Medulla oblongata (tissue), 1 donor: Measurements from ENCODE around the gene LRP3.
A peak's percentile ranks its signal among the peaks of the same experiment; 100 is the strongest.
"Not testable (repeated sequence)": the region's sequence is repeated elsewhere in the genome, so short reads cannot be mapped to it uniquely, and the experiment has no call there.

ENCODE experiments used
- DNase-seq: peaks from one replicate; pipeline ENCODE4 v3.0.0-alpha.2; 2015; ENCODE audit errors: extremely low spot score

LRP3 gene

DNA sequence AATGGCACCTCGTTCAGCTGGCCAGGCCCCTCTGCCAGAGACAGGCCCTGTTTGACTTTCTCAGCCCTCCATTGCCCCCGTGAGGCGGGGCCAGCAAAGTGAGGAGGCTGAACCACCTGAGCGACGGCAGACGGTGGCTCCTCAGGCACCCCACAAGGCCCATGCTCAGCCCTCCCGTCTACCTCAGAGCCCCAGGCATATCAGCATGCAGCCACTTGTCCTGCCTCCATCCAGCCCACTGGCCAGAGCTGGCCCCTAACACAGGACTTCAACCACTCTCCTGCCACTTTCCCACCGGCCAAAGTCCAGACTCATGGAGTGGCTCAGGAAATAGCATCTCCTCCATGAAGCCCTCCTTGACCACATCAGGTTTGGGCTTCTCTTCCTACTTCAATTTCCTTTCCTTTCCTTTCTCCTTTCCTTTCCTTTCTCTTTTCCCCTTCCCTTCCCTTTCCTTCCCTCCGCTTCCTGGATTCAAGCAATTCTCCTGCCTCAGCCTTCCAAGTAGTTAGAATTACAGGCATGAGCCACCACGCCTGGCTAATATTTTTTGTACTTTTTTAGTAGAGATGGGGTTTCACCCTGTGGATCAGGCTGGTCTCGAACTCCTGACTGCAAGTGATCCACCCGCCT is 22.2 kb downstream of the LRP3 start:
- DNase-seq, result no peak

DNA sequence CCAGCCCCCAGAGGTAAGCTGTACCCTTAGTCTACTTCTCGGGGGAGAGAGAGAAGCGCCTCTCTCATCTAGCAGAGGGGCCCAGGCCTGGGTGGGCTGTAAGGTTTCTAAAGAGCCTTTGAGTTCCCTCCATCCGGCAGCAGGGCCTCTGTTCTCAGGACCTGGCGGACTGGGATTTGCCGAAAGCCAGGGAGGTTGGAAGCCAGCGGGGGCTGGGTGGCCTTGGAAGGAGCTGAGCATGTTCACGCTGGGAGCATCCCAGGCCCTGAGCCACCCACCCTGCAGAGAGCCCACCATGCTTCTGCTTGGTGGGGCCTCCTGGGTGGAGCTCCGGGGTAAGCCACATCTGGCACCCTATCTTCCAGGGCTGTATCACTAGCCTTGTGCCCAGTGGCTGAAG is 23.8 kb downstream of the LRP3 start:
- DNase-seq, result no peak

DNA sequence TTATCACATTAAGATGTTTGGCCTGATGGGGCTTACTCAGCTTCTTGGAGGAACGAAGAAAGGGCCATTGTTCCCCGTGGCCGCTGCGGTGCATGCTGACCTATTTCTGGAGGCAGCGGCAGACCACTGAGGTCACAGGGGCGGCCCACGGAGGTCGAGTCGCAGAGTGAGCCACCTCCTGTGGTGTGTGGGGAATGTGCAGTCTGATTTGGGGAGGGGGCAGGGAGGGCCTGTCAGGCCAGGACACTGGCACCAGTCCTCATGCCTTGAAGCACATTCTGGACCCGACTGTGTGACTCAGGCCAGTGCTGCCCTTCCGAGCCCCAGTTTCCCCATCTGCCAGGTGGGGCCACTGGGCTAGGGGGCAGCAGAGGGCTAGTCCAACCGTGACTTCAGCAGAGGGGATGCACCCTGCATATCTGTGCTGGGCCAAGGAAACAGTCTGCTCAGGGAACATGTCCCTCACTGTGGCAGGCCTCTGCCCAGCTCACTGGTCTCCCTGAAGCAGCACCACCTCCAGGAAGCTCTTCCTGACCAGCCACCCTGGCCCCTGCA is 25.2 kb downstream of the LRP3 start:
- no peak for DNase-seq

DNA sequence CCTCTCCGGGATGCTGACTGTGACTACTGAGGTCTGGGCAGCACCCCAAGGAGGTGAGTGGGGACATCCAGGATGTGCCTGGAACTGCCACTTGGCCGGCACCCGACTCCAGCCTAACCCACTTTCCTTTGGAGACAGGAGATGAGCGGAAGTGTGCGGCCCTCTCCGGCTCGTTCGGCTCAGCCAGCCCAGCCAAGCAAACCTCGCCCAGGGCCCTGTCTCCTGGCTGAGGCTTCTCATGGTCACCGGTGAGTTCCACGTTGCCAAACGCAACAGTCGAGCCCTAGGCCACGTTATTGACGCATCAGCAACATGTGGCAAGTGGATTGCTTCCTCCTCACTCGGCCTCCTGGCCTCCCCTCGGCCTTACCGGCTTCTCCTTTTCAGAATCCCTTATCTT is 26.0 kb downstream of the LRP3 start:
- DNase-seq, result no peak

DNA sequence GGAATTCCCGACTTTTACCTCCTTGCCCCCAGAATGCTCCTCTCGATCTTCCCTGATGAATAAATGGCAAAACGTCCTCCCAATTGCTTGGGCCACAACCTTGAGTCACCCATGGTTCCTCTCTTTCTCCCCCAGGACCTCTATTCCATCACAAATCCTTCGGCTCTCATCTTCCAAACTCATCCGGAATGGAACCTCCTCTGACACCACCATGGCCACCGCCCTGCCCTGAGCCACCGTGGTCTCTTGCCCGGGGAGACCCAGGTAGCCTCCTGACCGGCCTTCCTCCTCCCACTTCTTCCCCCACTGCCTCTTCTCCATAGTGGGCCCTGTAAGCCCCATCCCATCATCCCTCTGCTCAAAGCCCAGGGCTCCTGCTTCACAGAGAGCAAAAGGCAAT is 26.6 kb downstream of the LRP3 start:
- DNase-seq, result no peak

DNA sequence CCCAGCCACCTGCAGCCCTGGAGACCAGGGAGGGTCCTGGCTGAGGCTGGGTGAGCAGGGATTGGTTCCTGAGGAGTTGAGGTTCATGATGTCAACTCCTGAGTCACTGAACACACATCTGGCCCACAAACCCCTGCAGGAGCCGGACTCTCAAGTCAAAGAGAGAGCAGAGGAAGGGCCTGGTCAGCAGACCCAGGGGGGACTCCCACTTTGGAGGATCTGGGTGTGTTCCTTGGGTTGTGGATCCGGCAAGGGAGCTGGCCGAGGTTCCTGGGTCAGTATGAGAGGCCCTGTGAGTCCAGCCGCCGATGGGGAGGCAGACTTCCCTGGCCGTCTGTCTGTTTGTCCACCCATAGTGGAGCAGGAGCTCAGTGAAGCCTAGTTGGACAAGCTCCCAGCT is 27.5 kb downstream of the LRP3 start:
- DNase-seq, result no peak

DNA sequence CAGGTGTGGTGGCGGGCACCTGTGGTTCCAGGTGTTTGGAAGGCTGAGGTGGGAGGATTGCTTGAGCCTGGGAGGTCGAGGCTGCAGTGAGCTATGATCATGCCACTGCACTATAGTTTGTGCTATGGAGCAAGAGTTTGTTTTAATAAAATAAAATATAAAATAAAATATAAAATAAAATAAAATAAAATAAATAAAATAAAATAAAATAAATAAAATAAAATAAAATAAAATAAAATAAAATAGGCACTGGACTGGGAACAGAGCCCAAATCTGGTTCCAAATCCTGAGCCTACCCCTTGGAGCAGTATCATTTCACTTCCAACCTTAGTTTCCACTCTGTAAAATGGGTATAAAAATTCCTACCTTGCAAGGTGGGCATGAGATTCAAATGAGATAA is 28.1 kb downstream of the LRP3 start:
- DNase-seq, result not testable (repeated sequence)

DNA sequence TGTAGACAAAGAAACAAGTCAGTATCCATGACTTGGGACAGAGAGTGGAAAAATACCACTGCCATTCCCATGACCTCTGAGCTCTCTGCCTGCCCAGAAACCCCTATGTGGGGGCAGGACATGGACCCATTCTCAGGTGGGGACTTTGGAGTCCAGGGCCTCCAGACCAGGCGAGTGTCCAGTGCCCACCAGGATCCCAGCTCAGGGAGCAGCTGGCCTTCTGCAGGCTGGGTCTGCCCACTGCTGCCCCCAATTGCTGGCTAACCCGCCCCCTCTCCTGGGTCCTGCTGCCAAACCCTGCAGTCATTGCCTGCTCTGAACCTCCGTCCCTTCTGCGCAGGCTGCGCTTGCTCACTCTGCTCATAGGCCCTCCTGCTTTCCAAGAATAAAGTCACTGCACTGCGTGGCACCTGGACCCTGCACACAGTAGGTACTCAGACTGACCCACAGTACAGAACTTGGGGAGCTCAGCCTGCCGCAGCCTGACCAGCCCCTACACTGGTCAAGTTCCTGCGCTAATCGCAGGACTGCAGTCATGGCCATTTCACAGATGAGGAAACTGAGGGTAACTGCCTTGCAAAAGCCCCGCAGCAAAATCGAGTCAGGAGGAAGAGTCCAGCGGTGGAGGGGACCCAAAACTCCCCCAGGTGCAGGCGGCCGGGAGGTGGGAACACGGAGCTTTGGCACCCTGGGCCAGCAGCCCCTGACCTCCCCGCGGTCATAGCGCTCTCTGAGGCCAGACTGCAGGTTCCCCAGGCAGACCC is 30.7 kb downstream of the LRP3 start:
- no peak for DNase-seq

DNA sequence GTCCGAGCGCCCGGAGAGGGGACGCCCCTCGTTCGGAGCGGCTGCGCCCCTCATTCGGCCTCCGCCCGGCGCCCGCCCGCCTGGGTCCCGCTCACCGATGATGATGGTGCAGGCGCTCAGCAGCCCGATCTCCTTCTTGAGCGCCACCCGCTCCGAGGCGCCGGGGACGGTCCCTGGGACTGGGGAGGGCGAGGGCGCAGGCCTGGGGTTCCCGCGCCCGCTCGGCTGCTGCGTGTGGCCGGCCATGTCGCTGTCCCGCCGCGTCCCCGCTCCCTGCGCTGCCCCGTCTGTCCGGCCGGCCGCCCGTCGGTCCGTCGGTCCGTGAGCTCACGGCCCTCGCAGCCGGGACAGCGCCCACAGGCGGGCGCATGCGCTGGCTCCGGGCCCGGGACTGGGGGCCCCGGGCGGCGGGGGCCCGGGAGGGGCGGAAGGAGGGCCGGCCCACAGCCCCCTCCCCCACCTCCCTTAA is 31.4 kb downstream of the LRP3 start, which contains the start of gene SLC7A10:
Gene SLC7A10, minus strand, starts transcription at position 393 of the 469 bp plus-strand sequence. Its CDS starts 147 bp downstream, at position 246.
- no peak for DNase-seq

DNA sequence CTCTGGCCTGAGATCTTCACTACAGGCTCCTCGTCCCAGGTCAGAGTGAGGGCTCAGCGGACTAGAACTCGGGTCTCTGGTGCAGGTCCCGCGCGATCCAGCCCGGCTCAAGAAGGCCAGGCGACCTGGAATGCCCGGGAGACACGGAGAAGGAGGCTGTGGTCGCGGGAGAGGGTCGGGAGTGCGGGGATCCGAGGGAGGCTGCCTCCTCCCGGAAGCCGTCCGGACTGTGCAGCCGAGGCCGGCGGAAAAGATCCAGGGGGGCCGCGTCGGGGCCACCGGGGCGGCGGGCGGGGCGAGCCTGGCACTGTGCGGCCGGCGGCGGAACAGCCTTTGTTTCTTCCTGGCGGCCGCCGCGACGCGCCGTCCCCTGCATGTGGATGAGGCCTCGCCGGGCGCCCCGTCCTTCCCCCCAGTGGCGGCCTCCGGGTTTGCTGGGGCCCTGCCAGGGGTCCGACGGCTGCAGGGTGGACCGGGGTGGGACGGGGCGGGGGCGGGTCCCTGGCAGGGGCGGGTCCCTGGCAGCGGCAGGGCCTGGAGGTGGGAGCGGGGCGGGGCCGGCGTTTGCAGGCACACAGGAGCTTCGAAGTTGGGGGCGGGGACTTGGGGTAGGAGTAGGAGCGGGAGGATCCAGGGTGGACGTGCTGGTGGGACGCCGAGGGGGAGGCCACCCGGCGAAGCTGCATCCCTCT is 32.6 kb downstream of the LRP3 start:
- DNase-seq, result no peak

DNA sequence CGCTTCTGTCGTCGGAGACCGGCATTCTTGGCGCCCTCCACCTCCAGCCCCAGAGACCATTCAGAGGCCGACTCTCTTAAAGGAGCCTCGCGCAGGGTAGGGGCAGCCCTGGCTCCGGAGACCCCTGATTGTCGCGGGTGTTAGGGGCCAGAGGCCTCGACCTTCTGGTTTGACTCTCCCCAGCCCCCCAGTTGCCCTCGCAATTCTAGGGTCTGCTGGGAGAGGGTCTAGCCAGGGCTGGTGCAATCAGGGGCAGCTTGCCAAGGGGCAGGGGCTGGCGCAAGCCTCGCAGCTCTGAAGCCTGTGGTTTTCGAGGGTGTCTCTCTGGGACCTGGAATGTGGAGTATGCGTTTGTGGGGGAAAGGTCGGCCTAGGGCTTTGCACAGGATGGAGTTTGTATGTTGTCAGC is 33.1 kb downstream of the LRP3 start:
- no peak for DNase-seq

DNA sequence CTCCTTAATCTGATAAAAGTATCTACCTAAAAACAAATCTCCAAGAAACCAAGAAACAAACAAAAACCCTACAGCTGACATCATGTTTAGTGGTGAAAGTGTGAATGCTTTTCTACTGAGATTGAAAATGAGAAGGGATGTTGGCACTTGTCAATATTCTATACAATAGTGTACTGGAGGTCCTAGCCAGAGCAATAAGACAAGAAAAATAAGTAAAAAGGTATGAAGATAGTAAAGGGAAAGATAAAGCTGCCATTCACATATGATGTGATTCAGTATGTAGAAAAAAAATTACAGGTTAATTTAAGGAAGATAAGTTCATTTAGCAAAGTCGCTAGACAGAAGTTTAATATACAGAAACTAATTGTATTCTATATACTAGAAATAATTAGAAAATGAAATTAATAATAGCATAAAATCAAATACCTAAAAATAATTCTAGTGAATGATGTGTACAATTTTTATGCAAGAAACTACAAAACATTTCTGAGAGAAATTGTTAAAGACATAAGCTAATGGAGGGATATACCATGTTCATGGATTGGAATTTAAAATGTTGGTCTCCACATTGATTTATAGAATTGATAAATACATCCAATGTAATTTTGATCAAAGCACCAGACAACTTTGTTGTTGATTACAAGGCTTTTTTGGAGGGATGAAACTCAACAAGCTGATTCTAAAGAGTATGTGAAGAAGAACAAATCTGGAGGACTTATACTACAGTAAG is 33.9 kb downstream of the LRP3 start:
- DNase-seq, result no peak

DNA sequence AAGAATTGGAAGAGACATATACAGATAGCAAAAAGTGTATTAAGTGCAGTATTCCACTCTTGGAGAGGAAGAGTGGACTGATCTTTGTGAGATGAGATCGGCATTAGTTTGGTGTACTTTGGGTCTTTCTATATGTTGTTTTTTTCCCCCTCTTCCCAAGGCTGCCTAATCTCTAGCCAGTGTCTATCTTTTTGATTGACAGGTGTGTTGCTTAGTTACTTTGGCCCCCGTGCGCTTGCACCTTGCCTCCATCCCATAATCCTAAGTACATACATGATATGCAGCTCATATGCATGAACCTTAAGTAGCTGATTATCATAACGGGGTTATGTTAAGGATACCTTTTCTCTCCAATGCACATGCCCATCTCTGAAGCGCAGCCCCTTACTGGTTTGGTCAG is 35.8 kb downstream of the LRP3 start:
- DNase-seq, result no peak

DNA sequence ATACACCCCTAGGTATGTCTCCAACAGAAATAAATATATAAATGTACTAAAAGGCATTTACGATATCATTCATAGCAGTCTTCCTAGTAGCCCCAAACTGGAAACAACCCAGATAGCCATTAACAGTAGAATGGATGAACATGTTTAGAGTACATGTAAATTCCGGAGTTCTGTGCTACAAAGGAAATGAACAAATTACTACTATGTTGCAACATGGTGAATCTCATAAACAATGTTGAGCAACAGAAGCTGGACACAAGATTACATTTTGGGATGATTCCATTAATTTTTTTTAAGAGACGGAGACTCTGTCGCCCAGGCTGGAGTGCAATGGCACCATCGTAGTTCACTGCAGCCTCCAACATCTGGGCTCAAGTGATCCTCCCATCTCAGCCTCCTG is 37.4 kb downstream of the LRP3 start:
- no peak for DNase-seq

DNA sequence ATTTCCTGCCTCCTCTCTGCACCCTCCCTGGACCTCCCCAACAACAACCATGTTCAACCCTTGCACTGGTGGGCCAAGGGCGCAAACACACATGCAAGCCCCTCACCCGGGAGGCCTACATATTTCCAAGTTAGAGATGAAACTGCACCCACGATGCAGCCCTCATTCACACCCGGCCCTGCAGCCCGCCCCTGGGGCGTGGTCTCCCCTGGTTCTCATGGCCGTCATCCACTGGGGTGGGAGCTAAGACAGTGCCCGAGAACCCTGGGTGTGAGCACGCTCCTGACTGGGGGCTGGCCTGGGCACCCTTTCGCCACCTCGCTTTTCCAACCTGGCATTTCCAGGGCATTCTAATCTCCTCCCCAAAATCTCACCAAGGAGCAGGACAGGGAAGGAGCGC is 38.5 kb downstream of the LRP3 start:
- DNase-seq, result no peak

DNA sequence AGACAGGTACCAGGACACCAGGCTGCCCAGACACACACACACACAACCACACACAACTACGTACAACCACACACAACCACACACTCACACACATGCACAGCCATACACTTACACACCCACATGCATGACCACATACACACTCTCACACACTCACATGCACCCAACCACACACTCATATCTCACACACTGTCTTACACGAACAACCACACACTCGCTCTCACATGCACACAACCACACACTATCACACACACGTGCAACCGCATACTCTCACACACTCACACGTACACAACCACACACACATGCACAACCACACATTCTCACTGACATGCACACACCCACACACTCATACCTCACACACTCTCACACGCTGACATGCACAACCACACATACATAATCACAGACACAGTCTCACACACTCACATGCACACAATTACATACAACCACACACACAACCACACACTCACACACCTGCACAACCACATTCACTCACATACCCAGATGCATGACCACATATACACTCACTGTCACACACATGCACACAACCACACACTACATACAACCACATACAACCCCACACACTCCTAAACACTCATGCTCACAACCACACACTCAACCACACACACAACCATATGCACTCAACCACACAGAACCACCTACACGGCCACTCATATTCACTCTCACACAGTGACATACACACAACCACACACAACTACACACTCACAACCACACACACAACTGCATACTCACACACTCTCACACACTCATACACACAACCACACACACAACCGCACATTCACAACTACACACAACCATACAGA is 39.1 kb downstream of the LRP3 start:
- DNase-seq, result no peak

DNA sequence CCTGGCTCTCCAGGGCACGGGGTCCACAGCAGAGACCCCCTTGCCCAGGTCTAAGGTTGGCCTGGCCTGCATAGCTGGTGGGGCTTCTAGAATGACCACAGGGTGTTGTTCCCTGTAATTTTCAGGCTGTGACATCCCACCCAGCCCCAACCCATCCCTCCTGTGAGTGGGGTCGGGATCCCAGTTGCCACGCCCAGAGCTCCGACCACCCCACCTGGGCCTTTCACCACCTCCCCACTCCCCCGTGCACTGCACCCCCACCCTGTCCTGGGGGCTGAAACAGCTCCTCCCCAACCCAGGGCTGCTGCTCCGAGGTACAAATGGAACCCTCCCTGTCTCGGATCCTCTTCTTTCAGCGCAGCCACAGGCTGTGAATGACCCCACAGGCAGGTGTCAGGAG is 40.0 kb downstream of the LRP3 start:
- DNase-seq, result no peak

DNA sequence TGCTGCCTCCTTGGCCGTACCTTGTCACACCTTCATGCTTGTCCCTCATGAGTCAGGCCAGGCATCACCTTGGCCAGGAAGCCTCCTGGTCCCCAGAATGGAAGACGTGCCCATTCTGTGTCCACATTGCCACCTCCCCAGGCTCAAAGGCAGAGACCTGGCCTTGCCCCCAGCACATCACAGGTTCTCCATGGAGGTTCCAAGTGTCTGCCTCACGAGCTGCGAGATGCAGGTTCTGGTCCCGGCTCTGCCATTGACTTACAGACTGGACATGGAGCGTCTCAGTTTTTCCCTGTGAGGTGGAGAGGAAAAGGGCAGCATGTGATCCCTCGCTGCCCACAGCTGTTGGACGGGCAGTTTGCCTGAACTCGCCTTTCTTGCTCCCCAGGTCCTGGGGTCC is 40.6 kb downstream of the LRP3 start:
- no peak for DNase-seq

DNA sequence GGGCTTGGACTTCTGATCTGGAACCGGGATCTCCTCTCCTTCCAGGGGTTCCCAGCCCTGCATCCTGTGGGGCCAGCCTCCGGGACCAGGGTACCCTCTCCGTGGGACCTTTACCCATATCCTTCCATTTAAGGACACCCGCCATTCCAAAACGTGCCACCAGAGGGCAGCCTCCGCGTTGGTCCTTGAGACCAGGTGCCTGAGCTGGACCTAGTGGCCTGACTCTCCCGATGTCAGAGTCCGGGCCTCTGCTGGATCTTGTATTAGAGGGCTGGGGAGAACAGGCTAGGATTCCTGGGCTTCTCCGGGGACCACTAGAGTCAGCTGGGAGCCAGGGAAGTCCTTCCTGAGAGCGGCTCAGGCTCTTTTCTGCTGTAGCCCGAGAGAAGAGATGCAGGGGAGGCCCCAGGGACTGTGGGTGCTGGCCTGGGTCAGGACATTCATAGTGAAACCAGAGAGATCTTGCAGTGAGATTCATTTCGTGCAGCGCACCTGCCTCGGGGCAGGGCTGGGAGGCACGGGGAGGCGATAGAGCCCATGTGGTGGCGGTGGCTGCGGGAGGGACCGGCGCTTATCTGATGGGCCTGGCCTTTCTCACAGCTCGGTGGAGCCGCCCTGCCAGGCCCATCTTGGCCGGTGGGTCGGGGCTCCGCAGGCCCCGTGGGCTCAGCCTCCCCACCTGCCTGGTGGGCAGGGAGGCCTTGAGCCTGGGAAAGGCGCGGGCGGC is 41.3 kb downstream of the LRP3 start:
- peak; percentile 81 for DNase-seq

DNA sequence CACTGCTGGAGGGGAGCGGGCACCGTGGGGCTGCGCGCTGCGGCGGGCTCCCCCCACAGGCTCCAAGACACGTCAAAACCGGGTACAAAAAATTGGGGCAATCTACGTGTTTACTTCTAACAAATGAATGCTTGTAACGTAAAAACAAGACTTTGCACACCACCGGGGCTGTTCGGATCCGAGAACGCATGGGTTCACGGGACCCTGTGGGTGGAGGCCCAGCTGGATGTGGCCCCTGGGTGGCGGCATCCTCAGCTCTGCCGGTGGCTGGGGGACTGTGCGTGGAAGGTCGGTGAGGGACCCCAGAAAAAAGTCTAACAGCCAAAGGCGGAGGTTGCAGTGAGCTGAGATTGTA is 41.8 kb downstream of the LRP3 start:
- DNase-seq, result no peak
